HepG2 (cell line): ENCODE data around the gene COL2A1. TPM values are rescaled to one million over a fixed set of nuclear protein-coding genes. Genes with fewer than 3 reads are reported as not detected.

ENCODE experiments used
- ATAC-seq: fragments of 200-7000 bp; cut with Tn5 transposase; 3 replicates; pipeline ENCODE4 v1.9.1; 2020; ENCODE audit warnings: mild to moderate bottlenecking, moderate library complexity
- BruUV-seq: library from RNA; stranded (reverse); fragments of 400-500 nt; replicated peaks from 2 replicates; lab custom pipeline; 2021; lab: Mats Ljungman, UMichigan
- CTCF ChIA-PET: fragments of 300-600 bp; formaldehyde crosslinking; extraction: SDS; loops from one replicate; lab custom pipeline; 2021; ENCODE audit warnings: low total read pairs, inconsistent platforms, low intra/inter-chr PET ratio; lab: Yijun Ruan, JAX
- POLR2A ChIA-PET: fragments of 350-600 bp; sonication (Branson Sonifier 250); formaldehyde crosslinking; loops from one replicate; lab custom pipeline; 2020; ENCODE audit warnings: antibody characterized with exemption, inconsistent platforms; lab: Yijun Ruan, JAX
- DNase-seq: peaks from one replicate; pipeline ENCODE4 v3.0.0-alpha.2; 2015; ENCODE audit warnings: low spot score
- FAIRE-seq: peaks from 3 replicates; lab custom pipeline; 2011; peaks lifted over from hg19 to GRCh38; lab: Jason Lieb, UNC
- H2AFZ ChIP-seq: one replicate; pipeline ENCODE4 v1.6.1; 2011; ENCODE audit warnings: low read length, inconsistent platforms
- H3K27ac ChIP-seq: fragments of 300-600 bp; 3 replicates; pipeline ENCODE4 v1.8.0; 2011; ENCODE audit warnings: mixed run types, mild to moderate bottlenecking, mixed read lengths, low read length, inconsistent platforms; ENCODE audit not compliant: insufficient read depth; ENCODE audit errors: extremely low read length
- H3K27me3 ChIP-seq, 2 experiments: fragments of 200-600 bp in 1 of 2; 2 replicates in 1 of 2; 3 replicates in 1 of 2; pipeline versions ENCODE4 v1.6.0 to v1.8.0; 2011; ENCODE audit warnings: low read length in 2 of 2, mild to moderate bottlenecking in 2 of 2, moderate library complexity in 2 of 2, inconsistent platforms in 1 of 2; ENCODE audit not compliant: insufficient read depth in 2 of 2, control insufficient read depth in 1 of 2
- H3K36me3 ChIP-seq, 2 experiments: fragments of 200-600 bp in 1 of 2; replicated peaks in 1 of 2; 2 replicates in 1 of 2; 3 replicates in 1 of 2; pipeline versions ENCODE4 v1.5.1 to v1.8.0; 2011; ENCODE audit warnings: low read length in 2 of 2, inconsistent platforms in 1 of 2; ENCODE audit not compliant: insufficient read depth in 2 of 2, control insufficient read depth in 1 of 2
- H3K4me1 ChIP-seq: 2 replicates; pipeline ENCODE4 v1.5.1; 2012; ENCODE audit warnings: low read length, inconsistent platforms; ENCODE audit not compliant: insufficient read depth
- H3K4me2 ChIP-seq: 2 replicates; pipeline ENCODE4 v1.6.0; 2011; ENCODE audit warnings: low read depth, low read length, inconsistent platforms
- H3K4me3 ChIP-seq, 3 experiments: fragments of 200-600 bp in 1 of 3; sonication (generic), shearing (Covaris generic) in 1 of 3; replicated peaks in 1 of 3; 2 replicates each; pipeline ENCODE4 v1.5.1; 2011 to 2016; ENCODE audit warnings: low read length in 3 of 3, inconsistent platforms in 2 of 3, low read depth in 2 of 3, mild to moderate bottlenecking in 2 of 3, control low read depth in 1 of 3, mixed read lengths in 1 of 3; ENCODE audit not compliant: insufficient read depth in 1 of 3
- H3K79me2 ChIP-seq: one replicate; pipeline ENCODE4 v1.6.1; 2011; ENCODE audit warnings: low read length, inconsistent platforms; ENCODE audit not compliant: insufficient read depth
- H3K9ac ChIP-seq: 2 replicates; pipeline ENCODE4 v1.6.0; 2011; ENCODE audit warnings: mild to moderate bottlenecking, low read depth, low read length, inconsistent platforms; ENCODE audit not compliant: insufficient read depth
- H3K9me3 ChIP-seq: 2 replicates; pipeline ENCODE4 v1.5.1; 2012; ENCODE audit warnings: mild to moderate bottlenecking, low read length
- H4K20me1 ChIP-seq: 2 replicates; pipeline ENCODE4 v1.6.0; 2011; ENCODE audit warnings: inconsistent platforms, mild to moderate bottlenecking, low read length, moderate library complexity; ENCODE audit not compliant: insufficient read depth
- NR2C2 ChIP-seq: sonication (generic); formaldehyde crosslinking; IDR thresholded peaks from 2 replicates; pipeline ENCODE4 v1.4.0; 2020; ENCODE audit warnings: missing genetic modification reagents, mild to moderate bottlenecking, moderate library complexity, borderline replicate concordance
- PAWR ChIP-seq: sonication (generic); formaldehyde crosslinking; IDR thresholded peaks from 2 replicates; pipeline ENCODE4 v1.4.0; 2020; ENCODE audit warnings: missing genetic modification reagents, mild to moderate bottlenecking, borderline replicate concordance
- ZBTB7B ChIP-seq: sonication (generic); formaldehyde crosslinking; IDR thresholded peaks from 2 replicates; pipeline ENCODE4 v1.4.0; 2020; ENCODE audit warnings: missing genetic modification reagents
- ZSCAN25 ChIP-seq: sonication (generic); formaldehyde crosslinking; IDR thresholded peaks from 2 replicates; pipeline ENCODE4 v1.8.0; 2022; ENCODE audit warnings: mild to moderate bottlenecking, missing genetic modification reagents
- WGBS: methylation state at CpG from one replicate; pipeline ENCODE4 v1.1.6; 2017; ENCODE audit warnings: low lambda C conversion rate; 5-methylcytosine and 5-hydroxymethylcytosine counted together
- in situ Hi-C: cut with HindIII; loops from 2 replicates; pipeline ENCODE4 v1.10.0; 2017; ENCODE audit warnings: low pct_unique_long_range_greater_than_20kb; ENCODE audit not compliant: extremely low pct_ligation_motif_present
- intact Hi-C: fragments of 100-400 bp; cut with micrococcal nuclease; formaldehyde crosslinking; loops from one replicate; pipeline ENCODE4 v1.10.0; 2022; ENCODE audit not compliant: unreplicated experiment
- polyA plus RNA-seq, 8 experiments: library from polyadenylated mRNA; depleted of rRNA in 3 of 8; stranded (reverse) in 7 of 8; unstranded in 1 of 8; fragments of >200 nt; fragmentation: Illumina TruSeq in 4 of 8; extraction: Trizol in 4 of 8; gene quantifications; 2 replicates each; pipeline versions ENCODE4 v1.2.1 to v1.2.3, GENCODE V29; 2011 to 2016; ENCODE audit warnings: low read depth in 4 of 8, missing spikeins in 1 of 8, mixed read lengths in 1 of 8; ENCODE audit not compliant: insufficient read depth in 1 of 8
- total RNA-seq, 5 experiments: library from RNA; depleted of rRNA; stranded (reverse); fragments of >200 nt; fragmentation: Illumina TruSeq; extraction: Trizol; gene quantifications; 2 replicates each; pipeline ENCODE4 v1.2.3, GENCODE V29; 2016; ENCODE audit warnings: low read depth in 1 of 5
- TF ChIP-seq, protein P1 (sequence below): sonication (generic); formaldehyde crosslinking; IDR thresholded peaks from 2 replicates; pipeline ENCODE4 v1.5.0; 2020; ENCODE audit warnings: missing genetic modification reagents
- TF ChIP-seq, protein P2 (sequence below): sonication (generic); formaldehyde crosslinking; IDR thresholded peaks from 2 replicates; pipeline ENCODE4 v1.9.0; 2021; ENCODE audit warnings: missing genetic modification reagents, borderline replicate concordance

COL2A1 gene
- total and polyA plus RNA-seq, 2 of the 13 experiments (the other 11 are each of a cell fraction or from before 2014, with no cell fraction given): 7.4 to 38.3 TPM

GRCh38 chr12:48009471-48009870 is 5.2 kb upstream of the COL2A1 start:
- FAIRE-seq (no peak), DNase-seq (no peak), ATAC-seq (no peak)
- Histone ChIP-seq H3K9me3 (no peaks in the 10 kb centered on the region), H3K4me1 (peaks cover 25% of the 10 kb centered on the region), H3K36me3 (no peaks in the 10 kb centered on the region), H4K20me1 (no peaks in the 10 kb centered on the region), H3K79me2 (no peaks in the 10 kb centered on the region), H3K4me2 (no peak overlapping the region), H2AFZ (no peak overlapping the region), H3K27ac (no peak overlapping the region), H3K9ac (no peak overlapping the region), H3K27me3 (peaks cover 6 to 19% of the 10 kb centered on the region in 2 experiments; a peak in 4 of 5 replicates), H3K4me3 (no peak overlapping the region)
- TF ChIP-seq PAWR (CRISPR knock-in tag) (no peak), ZSCAN25 (CRISPR knock-in tag) (no peak)
- intact Hi-C loops (loop anchor here (10.0 kb wide), 1 partner anchor 95 kb away; the partner anchor contains the start of gene SENP1), in situ Hi-C loops (no loop called here)
- WGBS: 0% methylated on average over 1 of the region's 1 CpG
- ChIA-PET CTCF (no interaction called here), POLR2A (no interaction called here)
- BruUV-seq: no TSS peak

DNA sequence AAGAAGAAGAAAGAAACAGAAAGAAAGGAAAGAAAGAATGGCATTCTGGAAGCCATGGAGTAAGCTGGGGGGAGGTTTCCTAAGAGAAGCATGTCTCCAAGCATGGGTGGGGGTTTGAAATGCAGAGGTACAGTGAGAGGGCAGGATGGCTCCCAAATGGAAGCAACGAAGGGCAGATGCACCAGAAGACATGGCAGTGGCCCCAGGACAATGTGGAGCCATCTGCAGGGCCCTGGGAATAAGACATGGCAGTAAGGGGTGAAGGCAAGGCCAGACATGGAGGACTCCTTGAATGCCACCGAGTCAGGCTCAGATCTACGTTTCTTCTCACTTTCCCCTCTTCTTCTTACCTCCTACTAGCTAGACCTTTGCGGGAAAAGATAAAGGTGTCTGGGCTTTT is 4.7 kb upstream of the COL2A1 start:
- in situ Hi-C loops (no loop called here), intact Hi-C loops (loop anchor here (10.0 kb wide), 1 partner anchor 96 kb away; the partner anchor contains the start of gene SENP1)
- Histone ChIP-seq H3K4me2 (no peak overlapping the region), H4K20me1 (no peaks in the 10 kb centered on the region), H3K36me3 (no peaks in the 10 kb centered on the region), H3K79me2 (no peaks in the 10 kb centered on the region), H3K9me3 (no peaks in the 10 kb centered on the region), H3K9ac (no peak overlapping the region), H3K27ac (no peak overlapping the region), H3K4me1 (peaks cover 27% of the 10 kb centered on the region), H3K27me3 (peaks cover 6 to 19% of the 10 kb centered on the region in 2 experiments; a peak in 4 of 5 replicates), H3K4me3 (no peak overlapping the region), H2AFZ (no peak overlapping the region)
- BruUV-seq: no TSS peak
- ATAC-seq: no peak
- POLR2A ChIA-PET: no interaction called here
- WGBS: 56% methylated on average over 4 of the region's 4 CpGs
- no peak for DNase-seq
- no peak for TF ChIP-seq NR2C2 (CRISPR knock-in tag)
- TF ChIP-seq, protein P1, sequence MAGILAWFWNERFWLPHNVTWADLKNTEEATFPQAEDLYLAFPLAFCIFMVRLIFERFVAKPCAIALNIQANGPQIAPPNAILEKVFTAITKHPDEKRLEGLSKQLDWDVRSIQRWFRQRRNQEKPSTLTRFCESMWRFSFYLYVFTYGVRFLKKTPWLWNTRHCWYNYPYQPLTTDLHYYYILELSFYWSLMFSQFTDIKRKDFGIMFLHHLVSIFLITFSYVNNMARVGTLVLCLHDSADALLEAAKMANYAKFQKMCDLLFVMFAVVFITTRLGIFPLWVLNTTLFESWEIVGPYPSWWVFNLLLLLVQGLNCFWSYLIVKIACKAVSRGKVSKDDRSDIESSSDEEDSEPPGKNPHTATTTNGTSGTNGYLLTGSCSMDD (CRISPR knock-in tag): no peak
- TF ChIP-seq ZBTB7B (CRISPR knock-in tag): no peak
- TF ChIP-seq, protein P2, sequence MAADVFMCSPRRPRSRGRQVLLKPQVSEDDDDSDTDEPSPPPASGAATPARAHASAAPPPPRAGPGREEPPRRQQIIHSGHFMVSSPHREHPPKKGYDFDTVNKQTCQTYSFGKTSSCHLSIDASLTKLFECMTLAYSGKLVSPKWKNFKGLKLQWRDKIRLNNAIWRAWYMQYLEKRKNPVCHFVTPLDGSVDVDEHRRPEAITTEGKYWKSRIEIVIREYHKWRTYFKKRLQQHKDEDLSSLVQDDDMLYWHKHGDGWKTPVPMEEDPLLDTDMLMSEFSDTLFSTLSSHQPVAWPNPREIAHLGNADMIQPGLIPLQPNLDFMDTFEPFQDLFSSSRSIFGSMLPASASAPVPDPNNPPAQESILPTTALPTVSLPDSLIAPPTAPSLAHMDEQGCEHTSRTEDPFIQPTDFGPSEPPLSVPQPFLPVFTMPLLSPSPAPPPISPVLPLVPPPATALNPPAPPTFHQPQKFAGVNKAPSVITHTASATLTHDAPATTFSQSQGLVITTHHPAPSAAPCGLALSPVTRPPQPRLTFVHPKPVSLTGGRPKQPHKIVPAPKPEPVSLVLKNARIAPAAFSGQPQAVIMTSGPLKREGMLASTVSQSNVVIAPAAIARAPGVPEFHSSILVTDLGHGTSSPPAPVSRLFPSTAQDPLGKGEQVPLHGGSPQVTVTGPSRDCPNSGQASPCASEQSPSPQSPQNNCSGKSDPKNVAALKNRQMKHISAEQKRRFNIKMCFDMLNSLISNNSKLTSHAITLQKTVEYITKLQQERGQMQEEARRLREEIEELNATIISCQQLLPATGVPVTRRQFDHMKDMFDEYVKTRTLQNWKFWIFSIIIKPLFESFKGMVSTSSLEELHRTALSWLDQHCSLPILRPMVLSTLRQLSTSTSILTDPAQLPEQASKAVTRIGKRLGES (CRISPR knock-in tag): no peak
- no peak for FAIRE-seq
- CTCF ChIA-PET: no interaction called here
